SH-SY5Y (cell line): Measurements from ENCODE around the gene SFI1.

ENCODE experiments used
- GATA2 ChIP-seq: IDR thresholded peaks from 2 replicates; pipeline ENCODE4 v1.6.1; 2011; ENCODE audit warnings: mild to moderate bottlenecking, low read depth, low read length
- GATA3 ChIP-seq: IDR thresholded peaks from 2 replicates; pipeline ENCODE4 v1.6.1; 2011; ENCODE audit warnings: low read depth, mild to moderate bottlenecking, low read length, moderate library complexity

DNA sequence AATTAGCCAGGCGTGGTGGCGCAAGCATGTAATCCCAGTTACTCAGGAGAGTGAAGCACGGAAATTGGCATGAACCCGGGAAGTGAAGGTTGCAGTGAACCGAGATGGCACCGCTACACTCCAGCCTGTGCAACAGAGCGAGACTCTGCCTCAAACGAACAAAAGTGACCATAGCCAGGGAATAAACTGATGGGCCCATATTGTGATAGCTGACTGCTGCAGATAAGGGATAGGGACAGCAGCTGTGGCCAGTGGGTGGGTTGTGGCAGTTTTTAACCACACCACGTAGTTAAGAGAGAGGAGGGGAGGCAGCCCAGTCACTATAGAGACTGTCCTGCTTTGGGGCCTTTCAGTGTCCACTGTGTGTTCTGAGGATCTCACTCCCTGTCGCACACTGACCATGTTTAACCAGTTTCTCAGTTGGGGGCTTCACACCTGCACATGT, 106.8 kb downstream of the SFI1 start:
- TF ChIP-seq GATA3 (no peak), GATA2 (no peak)
